Ureter (tissue), 1 donor: ENCODE data around the gene CALR3. TPM values are rescaled to one million over a fixed set of nuclear protein-coding genes. Genes with fewer than 3 reads are reported as not detected.
"Not testable (repeated sequence)": the region's sequence is repeated elsewhere in the genome, so short reads cannot be mapped to it uniquely, and the experiment has no call there.

Experiments used
- DNase-seq: peaks from one replicate; pipeline ENCODE4 v3.0.0-alpha.2; 2020; ENCODE audit warnings: low spot score
- total RNA-seq: library from RNA; stranded (reverse); gene quantifications from one replicate; pipeline ENCODE4 v1.2.4, GENCODE V29; 2023
- donor health status: DM: yes; HTN: yes; CAD: no.

Gene CALR3
- not detected for total RNA-seq

DNA sequence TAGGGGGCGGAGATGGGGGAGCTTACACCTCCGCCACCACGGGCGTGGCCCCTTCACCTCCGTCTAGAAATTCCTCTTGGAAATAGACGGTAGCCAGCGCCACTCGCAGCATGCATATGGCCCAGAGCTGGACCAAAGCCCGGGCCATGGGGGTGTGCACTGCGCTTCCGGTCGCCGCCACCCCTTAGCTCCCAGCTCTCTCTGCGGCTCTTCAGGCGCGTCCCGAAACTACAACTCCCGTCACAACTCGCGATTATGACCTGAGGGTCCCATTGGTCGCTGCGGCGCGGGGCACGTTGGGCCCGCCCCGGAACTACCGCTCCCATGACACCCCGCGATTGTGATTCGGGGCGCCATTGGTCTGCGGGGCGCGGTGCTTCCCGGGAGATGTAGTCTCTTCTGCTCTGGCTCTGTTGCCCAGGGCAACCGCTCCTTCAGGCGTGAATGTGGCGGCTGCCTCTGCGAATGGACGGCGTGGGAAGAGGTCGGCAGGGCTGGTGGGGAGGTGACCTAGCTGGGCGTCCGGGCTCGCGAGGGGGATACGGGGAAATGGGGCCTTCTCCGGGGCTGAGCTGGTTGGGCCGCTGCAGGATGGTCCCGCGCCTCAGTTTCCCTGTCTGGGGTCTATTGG is at the start of gene CALR3, which contains the start of gene C19orf44:
TSS of gene CALR3 (minus strand) at position 186 of the 631 bp plus-strand sequence. CDS start at position 148, 38 bp downstream.
TSS of gene C19orf44 (plus strand) at position 413 of the 631 bp plus-strand sequence. CDS start 4,399 bp downstream, outside the sequence.
- DNase-seq = peak; percentile 98

GRCh38 chr19:16544473-16545231 is 48.7 kb upstream of the CALR3 start:
- no peak for DNase-seq

GRCh38 chr19:16543734-16544133 is 47.8 kb upstream of the CALR3 start:
- not testable (repeated sequence) for DNase-seq

DNA sequence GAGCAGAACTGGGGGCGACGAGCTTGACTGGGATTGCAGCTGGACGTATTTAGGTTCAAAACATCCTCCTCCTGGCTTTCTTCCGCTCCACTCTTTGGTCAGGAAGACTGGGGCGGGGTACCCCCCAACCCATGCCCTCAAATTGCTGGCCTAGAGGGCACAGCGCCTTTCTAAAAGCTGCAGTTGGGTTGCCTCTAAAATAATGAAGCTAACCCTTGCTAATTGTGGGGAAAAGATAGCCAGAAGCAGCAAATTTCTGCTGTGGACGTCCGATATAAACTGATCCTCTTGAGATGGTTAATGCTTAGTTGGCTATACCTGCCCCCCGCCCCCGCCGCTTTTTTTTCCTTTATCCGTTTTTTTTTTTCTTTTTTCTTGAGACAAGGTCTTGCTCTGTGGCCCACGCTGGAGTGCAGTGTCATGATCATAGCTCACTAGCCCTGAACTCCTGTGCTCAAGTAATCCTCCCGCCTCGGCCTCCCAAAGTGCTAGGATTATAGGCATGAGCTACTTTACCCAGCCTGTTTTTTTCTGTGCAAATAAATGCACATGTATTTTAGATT is 47.0 kb upstream of the CALR3 start:
- no peak for DNase-seq

- peak; percentile 93 for DNase-seq
Measured at GRCh38 chr19:16542045-16542909, 46.3 kb upstream of the CALR3 start, which contains the start of gene CHERP. CHERP (minus strand) TSS chr19:16542437; CDS start chr19:16542378, 59 bp downstream.

GRCh38 chr19:16541526-16542044 is 45.6 kb upstream of the CALR3 start:
- DNase-seq = no peak

DNA sequence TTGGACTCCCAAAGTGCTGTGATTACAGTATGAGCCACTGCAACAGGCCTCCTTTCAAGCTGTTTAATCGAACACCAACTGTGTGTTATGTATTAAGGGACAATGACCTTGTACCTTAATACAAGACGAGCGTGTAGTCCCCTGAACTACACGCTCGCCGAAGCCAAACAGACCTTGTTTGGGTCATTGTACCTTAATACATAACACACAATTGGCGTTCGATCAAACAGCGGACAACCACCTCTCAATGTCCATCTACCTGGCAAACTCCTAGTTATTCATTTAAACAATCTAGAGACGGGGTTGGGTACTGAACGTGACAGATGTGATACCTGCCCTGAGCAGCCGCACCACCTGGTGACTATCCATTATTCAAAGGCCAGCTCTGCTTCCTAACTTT is 45.0 kb upstream of the CALR3 start:
- no peak for DNase-seq

GRCh38 chr19:16537111-16537510 is 41.1 kb upstream of the CALR3 start:
- no peak for DNase-seq

- no peak for DNase-seq
Measured at GRCh38 chr19:16536130-16536529, 40.2 kb upstream of the CALR3 start.

DNA sequence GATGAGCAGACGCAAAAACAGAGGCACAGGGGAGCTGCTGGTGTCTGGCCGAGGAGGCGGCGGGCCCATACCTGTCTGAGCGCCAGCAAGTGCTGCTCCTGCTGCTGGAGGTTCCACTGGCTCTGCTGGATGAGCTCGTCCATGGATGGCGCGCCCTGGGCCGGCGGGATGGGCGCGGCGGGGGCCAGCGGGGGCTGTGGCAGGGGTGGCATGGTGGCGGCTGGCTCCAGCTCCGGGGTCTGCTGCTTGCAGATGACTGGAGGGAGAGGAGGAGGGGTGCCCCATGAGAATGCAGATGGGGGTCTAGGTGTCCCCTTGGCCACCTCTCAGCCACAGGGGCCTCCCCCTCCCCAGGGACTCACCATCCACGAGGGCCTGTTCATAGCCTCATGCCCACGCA is 39.4 kb upstream of the CALR3 start:
- no peak for DNase-seq

DNA sequence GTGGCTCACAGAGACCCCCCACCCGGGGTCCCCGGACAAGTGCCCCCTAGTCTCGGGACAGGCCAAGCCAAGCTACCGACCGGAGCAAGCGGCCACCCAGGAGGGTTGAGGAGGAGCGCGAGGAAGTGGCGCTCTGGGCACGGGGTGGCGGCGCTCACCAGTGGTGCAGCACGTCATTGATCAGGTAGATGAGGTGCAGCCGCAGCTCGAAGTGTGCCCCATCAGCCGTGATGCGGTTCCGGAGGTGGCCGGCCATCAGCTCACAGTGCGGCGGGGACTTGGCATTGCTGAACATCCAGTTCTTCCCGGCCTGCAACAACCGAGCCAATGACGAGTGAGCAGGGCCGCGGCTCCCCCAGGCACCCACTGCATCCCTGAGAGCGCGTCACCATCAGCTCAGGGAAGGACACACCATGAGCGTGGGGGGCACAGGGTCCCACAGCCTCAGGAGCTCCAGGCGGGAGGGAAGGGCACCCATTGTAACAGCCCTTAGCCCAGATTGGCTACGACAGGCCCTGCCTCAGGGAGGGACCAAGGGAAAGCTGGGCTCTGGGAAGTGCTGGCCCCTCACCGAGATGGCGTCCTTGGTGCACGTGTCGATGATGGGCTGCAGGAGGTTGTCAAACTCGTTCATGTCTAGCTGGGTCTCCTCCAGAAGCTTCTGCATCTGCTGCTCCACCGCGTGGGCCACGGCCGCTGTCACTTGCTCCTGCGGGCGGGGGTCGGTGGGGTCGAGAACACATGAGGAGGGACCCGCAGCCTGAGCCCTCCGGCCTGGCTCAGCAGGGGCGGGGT is 36.7 kb upstream of the CALR3 start:
- no peak for DNase-seq

DNA sequence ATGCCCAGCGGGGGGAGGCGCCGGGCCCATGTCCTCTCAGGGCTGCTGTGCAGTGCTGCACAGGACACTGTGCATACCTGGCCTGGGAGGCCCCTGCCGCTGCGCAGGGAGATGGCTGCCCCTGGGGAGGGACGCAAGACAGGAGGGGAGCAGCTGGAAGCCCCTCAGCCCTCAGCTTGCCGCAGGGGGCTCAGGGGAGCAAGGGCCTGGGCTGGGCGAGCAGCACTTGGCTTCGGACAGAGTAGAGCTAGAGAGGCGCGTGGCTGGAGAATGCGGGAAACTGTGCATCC is 35.4 kb upstream of the CALR3 start:
- no peak for DNase-seq

DNA sequence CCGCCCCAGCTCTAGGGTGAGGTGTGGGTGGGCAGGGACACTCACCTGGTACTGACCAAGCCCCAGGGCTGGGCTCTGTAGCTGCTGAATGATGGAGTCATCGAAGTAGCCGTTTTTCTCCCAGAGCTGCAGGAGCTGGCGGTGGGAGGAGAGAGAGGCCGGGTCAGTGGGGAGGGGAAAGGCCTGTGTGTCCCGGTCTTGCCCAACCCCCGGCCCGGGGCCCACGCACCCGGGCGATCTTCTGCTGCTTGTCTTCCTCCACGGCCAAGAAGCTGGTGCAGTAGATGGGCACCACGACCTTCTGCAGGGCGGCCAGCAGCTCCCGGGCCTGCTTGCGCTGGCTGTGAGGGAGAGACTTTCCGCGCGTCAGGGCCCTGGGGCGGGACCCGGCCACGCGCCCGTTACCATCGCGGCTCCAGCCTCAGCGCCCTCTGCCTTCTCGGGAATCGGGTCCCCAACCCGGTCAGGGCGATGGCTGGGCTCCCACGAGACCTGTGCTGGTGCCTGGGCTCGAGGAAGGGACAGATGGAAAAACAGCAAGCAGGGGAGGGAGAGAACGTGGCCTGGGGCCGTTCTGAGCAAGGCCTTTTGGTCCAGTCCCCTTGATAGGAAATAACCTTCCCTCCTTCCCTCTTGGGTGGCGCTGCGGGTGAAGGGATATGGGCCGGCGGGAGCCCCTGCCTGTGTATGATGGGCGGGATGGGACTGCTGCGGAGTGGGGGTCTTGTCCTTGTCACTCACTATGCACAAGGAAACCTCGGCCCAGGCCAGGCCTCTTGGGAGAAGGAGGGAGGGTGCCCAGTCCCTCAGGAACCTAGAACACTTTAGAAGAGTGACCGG is 34.8 kb upstream of the CALR3 start:
- no peak for DNase-seq

- DNase-seq = no peak
Measured at GRCh38 chr19:16529466-16530144, 33.6 kb upstream of the CALR3 start.

DNA sequence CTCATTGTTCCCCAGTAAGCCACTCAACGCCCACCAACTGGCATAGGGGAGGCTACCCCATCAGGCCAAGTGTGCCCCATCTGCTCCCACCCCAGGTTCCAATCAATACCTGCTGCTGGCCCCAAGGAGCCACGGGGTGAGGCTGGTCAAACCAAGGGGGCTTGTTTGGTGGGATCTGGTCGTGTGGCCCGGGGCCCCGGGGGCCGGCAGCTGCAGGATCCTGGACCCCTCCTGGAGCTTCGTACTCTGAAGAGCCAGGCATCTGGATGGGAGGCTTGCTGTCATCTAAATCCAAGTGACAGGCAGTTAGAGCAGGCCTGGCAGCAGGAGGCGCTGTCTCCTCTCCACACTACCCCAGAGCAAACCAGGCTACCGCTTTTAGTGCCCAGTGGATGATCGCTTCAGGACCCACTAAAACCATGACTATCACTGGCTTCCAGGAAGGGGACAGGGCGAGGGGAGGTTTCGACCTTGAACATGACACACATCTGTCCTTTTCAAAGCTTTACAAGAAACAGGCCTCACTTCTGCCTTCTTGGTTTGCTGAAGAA is 32.1 kb upstream of the CALR3 start:
- DNase-seq = no peak

GRCh38 chr19:16527334-16527935 is 31.5 kb upstream of the CALR3 start:
- no peak for DNase-seq

DNA sequence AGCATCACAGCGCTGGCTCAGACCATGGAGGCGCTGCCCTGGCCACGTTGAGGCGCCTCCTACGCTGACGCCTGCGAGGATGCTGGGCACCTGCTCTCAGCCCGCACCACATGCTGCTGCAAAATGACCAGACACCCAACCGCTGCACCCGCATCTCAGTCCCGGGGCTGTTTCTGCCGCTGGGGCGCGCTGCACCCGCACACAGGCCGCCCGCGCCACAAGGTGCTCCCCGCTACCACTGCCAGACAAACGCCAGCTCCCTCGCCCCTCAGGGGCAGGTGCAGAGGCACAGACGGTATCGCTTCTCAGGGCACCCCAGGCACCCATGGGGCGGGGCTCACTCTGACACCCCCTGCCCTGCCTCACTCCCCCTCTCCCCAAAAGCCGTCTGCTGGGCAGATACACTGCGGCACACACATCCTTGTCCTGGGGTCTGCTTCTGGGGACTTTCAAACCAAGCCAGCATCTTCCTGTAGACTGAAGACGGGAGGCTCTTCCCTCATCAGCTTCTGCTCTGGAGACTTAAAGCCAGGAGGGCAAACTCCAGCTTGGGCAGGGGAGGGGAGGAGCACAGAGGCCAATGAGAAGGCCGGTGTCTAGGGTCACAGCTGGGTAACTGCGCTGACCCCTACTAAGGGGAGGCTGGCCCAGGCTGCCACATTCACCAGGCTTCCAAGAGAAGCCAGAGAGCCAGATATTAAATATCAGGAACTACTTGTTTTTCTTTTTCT is 29.9 kb upstream of the CALR3 start:
- DNase-seq = no peak
